Body of pancreas (tissue), 4 donors: ENCODE data around the gene CGN.

ENCODE experiments used
- CTCF ChIP-seq, 7 experiments: fragments of 450-650 bp in 4 of 7; fragments of 200-600 bp in 3 of 7; sonication (generic) in 3 of 7; IDR thresholded peaks; one replicate each; pipeline ENCODE4 v1.5.1; 2016 to 2019; ENCODE audit warnings: antibody characterized with exemption in 7 of 7
- POLR2A ChIP-seq, 3 donors: fragments of 450-650 bp; IDR thresholded peaks; one replicate each; pipeline ENCODE4 v1.6.1; 2016; ENCODE audit warnings: antibody characterized with exemption in 3 of 3, mild to moderate bottlenecking in 2 of 3

- no peak for TF ChIP-seq POLR2A (IDR thresholded peaks at IDR 0.05)
- TF ChIP-seq CTCF (IDR thresholded peaks at IDR 0.05): no peak
Measured at GRCh38 chr1:151581921-151582320, 70.7 kb downstream of the CGN start.
